ENCODE results near the gene LRP4.

Gene LRP4

DNA sequence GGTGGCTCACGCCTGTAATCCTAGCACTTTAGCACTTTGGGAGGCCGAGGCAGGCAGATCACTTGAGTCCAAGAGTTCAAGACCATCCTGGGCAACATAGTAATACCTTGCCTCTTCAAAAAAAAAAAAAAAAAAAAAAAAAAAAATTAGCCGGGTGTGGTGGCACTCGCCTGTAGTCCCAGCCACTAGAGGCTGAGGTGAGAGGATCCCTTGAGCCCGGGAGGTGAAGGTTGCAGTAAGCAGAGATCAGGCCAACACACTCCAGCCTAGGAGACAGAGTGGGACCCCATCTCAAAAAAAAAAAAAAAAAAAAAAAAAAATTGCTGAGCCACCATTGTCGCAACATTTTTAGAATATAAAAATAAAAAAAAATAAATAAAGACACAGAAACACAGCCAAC lies 79.8 kb downstream of the LRP4 start:
- no peak for DNase-seq

- DNase-seq, result no peak
These were observed 80.5 kb downstream of the LRP4 start for GRCh38 chr11:46837860-46838259.

GRCh38 chr11:46836870-46837269 lies 81.5 kb downstream of the LRP4 start:
- DNase-seq, result no peak

DNA sequence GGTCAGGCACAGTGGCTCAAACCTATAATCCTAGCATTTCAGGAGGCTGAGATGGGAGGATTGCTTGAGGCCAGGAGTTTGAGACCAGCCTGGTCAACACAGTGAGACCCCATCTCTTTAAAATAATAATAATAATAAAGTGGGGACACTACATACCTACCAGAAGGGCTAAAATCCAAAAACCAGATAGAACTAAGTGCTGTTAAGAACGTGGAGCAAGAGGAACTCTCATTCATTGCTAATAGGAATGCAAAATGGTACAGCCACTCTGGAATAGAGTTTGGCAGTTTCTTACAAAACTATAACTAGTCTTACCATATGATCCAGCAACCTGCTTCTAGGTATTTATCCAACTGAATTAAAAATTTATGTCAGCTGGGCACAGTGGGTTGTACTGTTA lies 81.9 kb downstream of the LRP4 start:
- no peak for DNase-seq

DNA sequence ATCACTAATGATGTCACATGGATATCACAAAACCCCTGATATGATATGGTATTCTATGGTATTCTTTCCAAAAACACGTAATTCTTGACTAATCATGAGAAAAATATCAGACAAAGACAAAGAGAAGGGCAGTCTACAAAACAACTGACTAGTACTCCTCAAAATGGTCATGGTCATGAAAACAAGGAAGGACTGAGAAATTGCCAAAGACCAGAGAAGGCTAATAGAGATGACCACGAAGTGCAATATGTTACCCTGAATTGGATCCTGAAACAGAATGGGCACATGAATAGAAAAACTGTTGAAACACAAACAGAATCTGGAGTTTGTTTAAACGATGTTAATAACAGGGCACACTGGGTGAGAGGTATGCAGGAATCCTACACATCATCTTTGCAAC lies 82.5 kb downstream of the LRP4 start:
- DNase-seq, result no peak

GRCh38 chr11:46834821-46835220 lies 83.5 kb downstream of the LRP4 start:
- DNase-seq, result no peak

DNA sequence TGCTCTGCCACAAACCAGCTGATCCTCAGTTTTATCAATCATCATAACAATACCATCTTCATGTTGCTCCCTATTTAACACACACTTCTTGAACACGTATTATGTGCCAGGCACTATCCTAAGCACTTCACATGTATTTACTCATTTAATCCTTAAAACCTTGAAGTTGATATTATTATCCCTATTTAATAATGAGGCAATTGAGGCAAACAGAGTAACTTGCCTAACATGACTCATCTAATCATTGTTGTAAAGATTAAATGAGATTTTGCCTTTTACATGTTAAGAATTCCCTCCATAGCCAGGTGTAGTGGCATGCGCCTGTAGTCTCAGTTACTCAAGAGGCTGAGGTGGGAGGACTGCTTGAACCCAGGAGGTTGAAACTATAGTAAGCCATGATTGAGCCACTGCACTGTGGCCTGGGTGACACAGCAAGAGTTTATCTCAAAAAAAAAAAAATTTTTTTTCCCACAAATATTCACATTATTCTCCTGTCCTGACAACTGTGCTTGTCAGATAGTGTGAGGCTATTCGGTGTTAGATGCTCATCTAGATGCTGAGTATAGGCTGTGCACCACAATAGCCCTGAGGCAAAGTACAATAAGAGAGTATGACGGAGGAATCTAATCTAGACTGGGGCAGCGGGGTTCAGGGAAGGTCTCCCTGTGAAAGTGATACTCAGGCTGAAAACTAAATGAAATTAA lies 85.7 kb downstream of the LRP4 start:
- no peak for DNase-seq

- no peak for DNase-seq
These were observed 90.4 kb downstream of the LRP4 start for GRCh38 chr11:46827995-46828394.

GRCh38 chr11:46826310-46827044 lies 91.9 kb downstream of the LRP4 start:
- peak; percentile 70 for DNase-seq

DNA sequence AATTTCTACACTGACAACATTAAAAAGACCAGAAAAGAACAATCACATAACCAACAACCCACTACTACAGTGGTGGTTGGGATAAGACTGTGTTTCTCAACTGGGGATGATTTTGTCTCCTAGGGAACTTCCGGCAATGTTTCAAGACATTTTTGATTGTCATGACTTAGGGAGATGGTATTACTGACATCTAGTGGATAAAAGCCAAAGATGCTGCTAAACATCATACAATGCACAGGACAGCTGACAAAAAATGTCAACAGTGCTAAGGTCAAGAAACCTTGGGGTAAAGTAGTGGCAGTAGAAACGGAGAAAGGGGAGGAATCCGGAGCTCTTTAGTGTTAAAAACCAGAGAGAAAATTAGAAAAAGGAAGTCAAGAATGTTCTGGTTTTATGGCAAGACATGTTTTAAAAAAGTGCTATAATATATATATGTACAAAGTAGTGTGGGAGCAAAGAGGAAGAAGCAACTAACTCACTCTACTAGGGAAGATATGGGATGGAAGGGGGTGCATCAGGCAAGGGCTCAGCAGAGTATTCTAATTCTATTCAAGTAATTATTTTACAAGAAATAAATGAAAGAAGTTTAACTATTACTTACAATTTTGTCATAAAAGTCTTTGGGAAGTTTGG lies 109.4 kb downstream of the LRP4 start:
- DNase-seq, result no peak
